Hematopoietic multipotent progenitor cell (in vitro differentiated cells): ENCODE data around the gene AQR. TPM values are rescaled to one million over a fixed set of nuclear protein-coding genes. Genes with fewer than 3 reads are reported as not detected.

ENCODE experiments used
- DNase-seq, 3 donors: peaks; one replicate each; pipeline ENCODE4 v3.0.0-alpha.2; 2011 to 2015; ENCODE audit warnings: low read depth in 2 of 3, low spot score in 2 of 3
- total RNA-seq: library from RNA; depleted of rRNA; stranded (reverse); fragments of >200 nt; gene quantifications from one replicate; pipeline ENCODE4 v1.2.3, GENCODE V29; 2012

The AQR gene
- total RNA-seq, 1 donor = 12.1 TPM

- DNase-seq = no peak
Measured at GRCh38 chr15:34883633-34884032, 85.9 kb downstream of the AQR start.

- DNase-seq = no peak
Measured at GRCh38 chr15:34883042-34883441, 86.5 kb downstream of the AQR start.

GRCh38 chr15:34879107-34879506, 90.4 kb downstream of the AQR start:
- DNase-seq = no peak

- no peak for DNase-seq
Measured at GRCh38 chr15:34876640-34877039, 92.9 kb downstream of the AQR start.

GRCh38 chr15:34869110-34869509, 100.4 kb downstream of the AQR start:
- DNase-seq = no peak

GRCh38 chr15:34865531-34865930, 104.0 kb downstream of the AQR start:
- no peak for DNase-seq

- no peak for DNase-seq
Measured at GRCh38 chr15:34861214-34861613, 108.3 kb downstream of the AQR start.

GRCh38 chr15:34855893-34856292, 113.6 kb downstream of the AQR start:
- DNase-seq = no peak

- peak in 2 of 3 donors; percentile 45 to 79 for DNase-seq
Measured at GRCh38 chr15:34855413-34855812, 114.1 kb downstream of the AQR start.

GRCh38 chr15:34854232-34854631, 115.3 kb downstream of the AQR start:
- DNase-seq = no peak

- DNase-seq = no peak
Measured at GRCh38 chr15:34853001-34853758, 116.4 kb downstream of the AQR start.

GRCh38 chr15:34851751-34852150, 117.8 kb downstream of the AQR start:
- no peak for DNase-seq

GRCh38 chr15:34851007-34851406, 118.5 kb downstream of the AQR start:
- DNase-seq = no peak

GRCh38 chr15:34850121-34850520, 119.4 kb downstream of the AQR start:
- DNase-seq = no peak

- DNase-seq = no peak
Measured at GRCh38 chr15:34849364-34849959, 120.1 kb downstream of the AQR start.

- DNase-seq = no peak
Measured at GRCh38 chr15:34847598-34847997, 121.9 kb downstream of the AQR start.

GRCh38 chr15:34841262-34841725, 128.2 kb downstream of the AQR start:
- no peak for DNase-seq

- no peak for DNase-seq
Measured at GRCh38 chr15:34838282-34838681, 131.3 kb downstream of the AQR start.

- DNase-seq = no peak
Measured at GRCh38 chr15:34837246-34838016, 132.1 kb downstream of the AQR start.

GRCh38 chr15:34828145-34828911, 141.2 kb downstream of the AQR start:
- no peak for DNase-seq

- DNase-seq = no peak
Measured at GRCh38 chr15:34821831-34822230, 147.7 kb downstream of the AQR start.
